Measurements from ENCODE around the gene ADAMTS9. TPM values are rescaled to one million over a fixed set of nuclear protein-coding genes. Genes with fewer than 3 reads are reported as not detected.
A peak's percentile ranks its signal among the peaks of the same experiment; 100 is the strongest.

Gene ADAMTS9
- total RNA-seq, 4 donors from 2014 or later, result 4.8 to 49.8 (median 13.4) TPM

- H3K27ac ChIP-seq, result no peak overlapping the region
- ATAC-seq (no peak), DNase-seq (no peak)
- H3K36me3 ChIP-seq, result peaks cover 0 to 15% of the 10 kb centered on the region in 2 donors
- no peak overlapping the region for H3K4me3 ChIP-seq
- TF ChIP-seq POLR2A (IDR thresholded peaks at IDR 0.05) (no peak), CTCF (IDR thresholded peaks at IDR 0.05 in 4 of 5, conservative IDR thresholded peaks at IDR 0.05 in 1 of 5) (no peak)
- in situ Hi-C loops (cut with MboI; ENCODE audit: low sequenced_read_pairs in 4 of 4), result loop anchor here in 1 of 4 donors (25.0 kb wide), 1 partner anchor 734 kb away; no protein-coding TSS in a partner anchor
- no peaks in the 10 kb centered on the region for H3K27me3 ChIP-seq
- H3K9me3 ChIP-seq, result no peaks in the 10 kb centered on the region
- H3K4me1 ChIP-seq, result peaks cover 0 to 7% of the 10 kb centered on the region in 2 donors
- intact Hi-C loops (cut with DNase I; ENCODE audit: low total_unique reads), result no loop called here
These were observed 9.7 kb downstream of the ADAMTS9 start for GRCh38 chr3:64677961-64678716.

- in situ Hi-C loops (cut with MboI; ENCODE audit: low sequenced_read_pairs in 4 of 4) (loop anchor here in 1 of 4 donors (25.0 kb wide), 1 partner anchor 735 kb away; no protein-coding TSS in a partner anchor), intact Hi-C loops (cut with DNase I; ENCODE audit: low total_unique reads) (no loop called here)
- Histone ChIP-seq H3K27me3 (no peaks in the 10 kb centered on the region), H3K4me1 (peaks cover 2 to 7% of the 10 kb centered on the region in 2 donors), H3K36me3 (peaks cover 0 to 15% of the 10 kb centered on the region in 2 donors), H3K4me3 (no peak overlapping the region), H3K27ac (peak overlapping the region in 2 of 4 donors; percentile 11 to 23), H3K9me3 (no peaks in the 10 kb centered on the region)
- DNase-seq (no peak), ATAC-seq (no peak)
- TF ChIP-seq POLR2A (IDR thresholded peaks at IDR 0.05), result no peak
- TF ChIP-seq CTCF (IDR thresholded peaks at IDR 0.05 in 4 of 5, conservative IDR thresholded peaks at IDR 0.05 in 1 of 5), result no peak
These were observed 11.0 kb downstream of the ADAMTS9 start for GRCh38 chr3:64676831-64677230.

GRCh38 chr3:64675687-64676247, 12.0 kb downstream of the ADAMTS9 start:
- TF ChIP-seq CTCF (IDR thresholded peaks at IDR 0.05 in 4 of 5, conservative IDR thresholded peaks at IDR 0.05 in 1 of 5) (no peak), POLR2A (IDR thresholded peaks at IDR 0.05) (no peak)
- H3K27me3 ChIP-seq, result no peaks in the 10 kb centered on the region
- H3K9me3 ChIP-seq, result no peaks in the 10 kb centered on the region
- peaks cover 0 to 11% of the 10 kb centered on the region in 2 donors for H3K36me3 ChIP-seq
- DNase-seq (no peak), ATAC-seq (no peak)
- in situ Hi-C loops (cut with MboI; ENCODE audit: low sequenced_read_pairs in 4 of 4), result loop anchor here in 1 of 4 donors (25.0 kb wide), 1 partner anchor 737 kb away; no protein-coding TSS in a partner anchor
- peaks cover 5 to 7% of the 10 kb centered on the region in 2 donors for H3K4me1 ChIP-seq
- no peak overlapping the region for H3K4me3 ChIP-seq
- intact Hi-C loops (cut with DNase I; ENCODE audit: low total_unique reads), result no loop called here
- H3K27ac ChIP-seq, result peak overlapping the region in 2 of 4 donors; percentile 11 to 40

DNA sequence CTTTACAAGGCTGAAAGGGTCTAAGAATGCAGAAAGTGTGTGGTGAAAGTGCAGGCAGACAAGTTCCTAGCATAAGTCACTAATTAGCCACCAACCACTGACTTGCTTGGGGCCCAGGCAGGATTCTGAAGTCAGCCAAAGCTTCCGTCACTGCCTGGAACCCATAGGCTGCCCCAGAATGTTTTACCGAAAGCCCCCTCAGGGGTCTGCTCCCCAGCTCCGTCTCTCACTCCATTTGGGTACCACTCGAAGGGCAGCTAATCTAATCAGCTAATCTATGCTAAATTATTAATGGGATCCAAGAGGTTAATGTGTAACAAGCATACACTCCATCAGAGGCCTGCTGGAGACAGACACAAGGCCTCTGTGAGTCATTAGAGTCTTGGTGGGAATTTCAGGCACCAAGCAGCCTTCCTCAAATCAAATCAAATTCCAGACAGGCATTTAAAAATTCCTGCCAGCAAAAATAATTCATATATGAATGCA, 13.2 kb downstream of the ADAMTS9 start:
- H3K4me3 ChIP-seq, result no peak overlapping the region
- H3K27ac ChIP-seq, result peak overlapping the region in 2 of 4 donors; percentile 1 to 6
- TF ChIP-seq CTCF (IDR thresholded peaks at IDR 0.05 in 4 of 5, conservative IDR thresholded peaks at IDR 0.05 in 1 of 5) (no peak), POLR2A (IDR thresholded peaks at IDR 0.05) (no peak)
- no peaks in the 10 kb centered on the region for H3K9me3 ChIP-seq
- peaks cover 5 to 7% of the 10 kb centered on the region in 2 donors for H3K4me1 ChIP-seq
- no peaks in the 10 kb centered on the region for H3K36me3 ChIP-seq
- in situ Hi-C loops (cut with MboI; ENCODE audit: low sequenced_read_pairs in 4 of 4), result loop anchor here in 1 of 4 donors (25.0 kb wide), 1 partner anchor 738 kb away; no protein-coding TSS in a partner anchor
- intact Hi-C loops (cut with DNase I; ENCODE audit: low total_unique reads), result no loop called here
- H3K27me3 ChIP-seq, result no peaks in the 10 kb centered on the region
- DNase-seq (no peak), ATAC-seq (no peak)
